ENCODE data around the gene SMG6.

Gene SMG6

DNA sequence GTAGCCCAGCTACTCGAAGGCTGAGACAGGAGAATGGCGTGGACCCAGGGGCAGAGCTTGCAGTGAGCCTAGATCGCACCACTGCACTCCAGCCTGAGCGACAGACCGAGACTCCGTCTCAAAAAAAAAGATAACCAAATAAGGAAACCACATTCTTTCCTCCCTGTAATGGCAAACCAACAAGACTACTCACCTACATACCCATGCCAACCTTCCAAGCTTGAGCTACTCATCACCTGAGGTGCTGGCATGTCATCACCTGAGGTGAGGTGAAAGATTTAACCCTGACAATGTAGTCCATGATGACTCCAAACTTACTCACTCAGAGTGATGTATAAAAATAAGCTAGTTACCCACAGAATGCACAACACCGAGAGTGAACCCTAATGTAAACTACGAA lies 85.2 kb downstream of the SMG6 start:
- Histone ChIP-seq H3K9me3 (ENCODE audit: control insufficient read depth in 1 of 2, low read length in 2 of 2) (no peaks in the 10 kb centered on the region), H3K27ac (ENCODE audit: low read depth, low read length) (no peak overlapping the region), H3K36me3 (ENCODE audit: control insufficient read depth in 1 of 2, insufficient read depth in 2 of 2, low read length in 2 of 2) (no peaks in the 10 kb centered on the region), H3K4me1 (ENCODE audit: control insufficient read depth in 1 of 2, insufficient read depth in 2 of 2, low read length in 2 of 2) (peaks cover 19 to 26% of the 10 kb centered on the region in 2 donors), H3K9ac (ENCODE audit: low read depth in 1 of 2, low read length in 2 of 2) (no peak overlapping the region), H3K4me3 (ENCODE audit: low read depth in 1 of 2, low read length in 2 of 2) (no peak overlapping the region), H3K27me3 (ENCODE audit: control insufficient read depth in 1 of 2, insufficient read depth in 2 of 2, low read length in 2 of 2) (no peaks in the 10 kb centered on the region)

GRCh38 chr17:2215616-2216364 lies 87.8 kb downstream of the SMG6 start:
- Histone ChIP-seq H3K36me3 (ENCODE audit: control insufficient read depth in 1 of 2, insufficient read depth in 2 of 2, low read length in 2 of 2) (no peaks in the 10 kb centered on the region), H3K27ac (ENCODE audit: low read depth, low read length) (peak overlapping the region; percentile 87), H3K4me1 (ENCODE audit: control insufficient read depth in 1 of 2, insufficient read depth in 2 of 2, low read length in 2 of 2) (peaks cover 23 to 33% of the 10 kb centered on the region in 2 donors), H3K9me3 (ENCODE audit: control insufficient read depth in 1 of 2, low read length in 2 of 2) (no peaks in the 10 kb centered on the region), H3K9ac (ENCODE audit: low read depth in 1 of 2, low read length in 2 of 2) (peak overlapping the region; percentile 2 to 56), H3K4me3 (ENCODE audit: low read depth in 1 of 2, low read length in 2 of 2) (peak overlapping the region in 1 of 2 donors; percentile 38), H3K27me3 (ENCODE audit: control insufficient read depth in 1 of 2, insufficient read depth in 2 of 2, low read length in 2 of 2) (no peaks in the 10 kb centered on the region)

GRCh38 chr17:2214929-2215615 lies 88.5 kb downstream of the SMG6 start:
- Histone ChIP-seq H3K4me1 (ENCODE audit: control insufficient read depth in 1 of 2, insufficient read depth in 2 of 2, low read length in 2 of 2) (peaks cover 23 to 33% of the 10 kb centered on the region in 2 donors), H3K36me3 (ENCODE audit: control insufficient read depth in 1 of 2, insufficient read depth in 2 of 2, low read length in 2 of 2) (peaks cover 0 to 3% of the 10 kb centered on the region in 2 donors), H3K9ac (ENCODE audit: low read depth in 1 of 2, low read length in 2 of 2) (peak overlapping the region; percentile 2 to 56), H3K27ac (ENCODE audit: low read depth, low read length) (peak overlapping the region; percentile 87), H3K9me3 (ENCODE audit: control insufficient read depth in 1 of 2, low read length in 2 of 2) (no peaks in the 10 kb centered on the region), H3K4me3 (ENCODE audit: low read depth in 1 of 2, low read length in 2 of 2) (peak overlapping the region in 1 of 2 donors; percentile 38), H3K27me3 (ENCODE audit: control insufficient read depth in 1 of 2, insufficient read depth in 2 of 2, low read length in 2 of 2) (no peaks in the 10 kb centered on the region)

DNA sequence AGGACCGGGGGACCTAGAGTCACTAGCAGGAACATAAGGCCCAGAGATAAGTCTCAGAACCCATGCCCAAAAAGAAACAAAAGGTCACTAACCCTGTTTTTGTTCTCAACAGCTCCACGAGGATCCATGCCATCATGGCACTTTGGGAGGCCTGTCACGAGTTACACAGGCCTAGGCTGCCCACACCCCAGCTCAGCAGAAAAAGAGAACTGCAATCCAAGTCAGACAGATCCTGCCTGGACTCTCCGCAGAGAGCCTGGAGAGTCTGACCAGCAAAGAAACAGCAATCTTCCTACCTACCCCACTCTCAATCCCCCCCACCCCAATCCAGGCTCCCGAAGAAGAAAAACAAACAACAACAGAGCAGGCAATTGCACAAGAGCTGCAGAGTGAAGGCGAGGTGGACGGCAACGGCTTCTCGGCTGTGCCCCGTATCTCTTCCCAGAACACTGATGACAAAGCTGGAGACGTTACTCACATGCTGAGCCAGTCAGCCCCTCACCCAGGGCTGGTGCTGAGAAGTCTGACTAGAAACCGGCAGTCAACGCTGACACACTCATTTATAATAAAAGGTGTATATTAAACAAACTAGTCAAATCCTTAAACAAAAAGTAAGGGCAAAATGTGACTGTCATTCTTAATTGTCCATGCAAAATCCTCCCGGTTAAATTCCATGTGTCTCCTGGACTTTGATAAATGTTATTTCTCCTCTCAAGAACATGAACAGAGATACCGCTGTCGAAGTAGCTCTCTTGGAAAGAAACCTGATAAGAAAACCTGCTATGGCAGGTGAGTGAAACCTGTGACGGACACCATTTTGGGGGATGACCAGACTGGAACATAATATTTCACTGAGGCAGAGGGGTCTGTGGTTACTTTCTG lies 89.3 kb downstream of the SMG6 start:
- H3K36me3 ChIP-seq (ENCODE audit: control insufficient read depth in 1 of 2, insufficient read depth in 2 of 2, low read length in 2 of 2), result peaks cover 0 to 3% of the 10 kb centered on the region in 2 donors
- H3K27ac ChIP-seq (ENCODE audit: low read depth, low read length), result peak overlapping the region; percentile 87
- no peak overlapping the region for H3K4me3 ChIP-seq (ENCODE audit: low read depth in 1 of 2, low read length in 2 of 2)
- H3K27me3 ChIP-seq (ENCODE audit: control insufficient read depth in 1 of 2, insufficient read depth in 2 of 2, low read length in 2 of 2), result no peaks in the 10 kb centered on the region
- H3K9me3 ChIP-seq (ENCODE audit: control insufficient read depth in 1 of 2, low read length in 2 of 2), result no peaks in the 10 kb centered on the region
- H3K4me1 ChIP-seq (ENCODE audit: control insufficient read depth in 1 of 2, insufficient read depth in 2 of 2, low read length in 2 of 2), result peaks cover 23 to 33% of the 10 kb centered on the region in 2 donors
- peak overlapping the region; percentile 2 to 56 for H3K9ac ChIP-seq (ENCODE audit: low read depth in 1 of 2, low read length in 2 of 2)

DNA sequence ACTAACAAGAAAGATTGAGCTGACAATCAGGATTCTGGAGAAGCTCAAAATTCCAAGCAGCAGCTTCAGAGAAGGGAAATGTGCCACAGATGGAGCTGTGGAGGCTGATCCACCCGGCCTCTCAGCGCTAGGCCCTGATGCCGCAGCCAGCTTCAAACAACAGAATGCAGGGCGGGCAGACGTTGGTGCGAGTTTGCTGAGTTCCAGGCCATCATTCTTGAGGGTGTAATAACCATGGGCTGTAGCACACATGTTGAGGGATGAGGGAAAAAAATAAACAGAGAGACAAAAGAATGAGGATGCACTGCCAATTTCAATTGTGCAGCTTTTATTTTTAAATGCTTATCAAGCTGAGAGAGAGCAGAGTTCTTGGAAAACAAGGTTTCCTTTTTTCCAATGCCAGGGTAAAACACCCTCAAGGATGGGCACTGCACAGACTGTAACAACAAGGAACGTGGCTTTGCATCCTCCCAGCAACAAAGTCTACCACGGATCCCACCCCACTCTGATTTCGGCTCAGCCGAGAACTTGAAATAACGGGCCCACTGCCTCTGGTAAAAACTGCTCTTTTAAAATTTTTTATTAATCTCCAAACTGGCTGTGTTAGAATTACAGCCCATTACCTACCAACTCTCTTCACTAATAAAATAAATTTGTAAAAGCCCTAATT lies 90.2 kb downstream of the SMG6 start:
- Histone ChIP-seq H3K27ac (ENCODE audit: low read depth, low read length) (peak overlapping the region; percentile 87), H3K9ac (ENCODE audit: low read depth in 1 of 2, low read length in 2 of 2) (no peak overlapping the region), H3K4me3 (ENCODE audit: low read depth in 1 of 2, low read length in 2 of 2) (no peak overlapping the region), H3K9me3 (ENCODE audit: control insufficient read depth in 1 of 2, low read length in 2 of 2) (no peaks in the 10 kb centered on the region), H3K36me3 (ENCODE audit: control insufficient read depth in 1 of 2, insufficient read depth in 2 of 2, low read length in 2 of 2) (peaks cover 0 to 3% of the 10 kb centered on the region in 2 donors), H3K4me1 (ENCODE audit: control insufficient read depth in 1 of 2, insufficient read depth in 2 of 2, low read length in 2 of 2) (peaks cover 23 to 33% of the 10 kb centered on the region in 2 donors), H3K27me3 (ENCODE audit: control insufficient read depth in 1 of 2, insufficient read depth in 2 of 2, low read length in 2 of 2) (no peaks in the 10 kb centered on the region)

DNA sequence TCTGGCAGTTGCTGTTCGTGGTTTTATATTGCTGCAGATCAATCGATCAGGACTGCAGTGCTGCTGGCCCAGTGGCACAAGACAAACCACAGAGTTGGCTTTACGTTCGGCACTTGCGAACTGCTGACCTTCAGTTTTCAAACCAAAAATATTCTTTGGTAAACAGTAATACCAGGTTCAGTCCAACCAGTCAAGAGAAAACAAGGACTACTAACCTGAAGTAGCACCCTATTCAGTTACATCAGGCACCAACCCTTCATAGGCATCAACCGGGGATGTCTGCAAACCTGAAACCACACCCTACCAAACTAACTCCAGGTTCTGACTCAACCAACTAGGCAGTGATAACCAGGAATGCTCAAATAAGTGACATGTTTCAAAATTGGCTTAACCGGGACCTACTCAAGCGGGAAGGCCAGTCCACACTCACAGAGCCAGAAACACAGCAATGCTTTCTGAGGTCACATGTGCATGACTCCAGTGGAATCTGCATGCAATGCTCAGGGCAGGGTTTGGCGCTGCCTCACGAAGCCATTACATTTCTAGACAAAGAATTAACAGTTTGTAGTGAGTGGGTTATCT lies 91.1 kb downstream of the SMG6 start:
- no peaks in the 10 kb centered on the region for H3K27me3 ChIP-seq (ENCODE audit: control insufficient read depth in 1 of 2, insufficient read depth in 2 of 2, low read length in 2 of 2)
- H3K36me3 ChIP-seq (ENCODE audit: control insufficient read depth in 1 of 2, insufficient read depth in 2 of 2, low read length in 2 of 2), result peaks cover 0 to 3% of the 10 kb centered on the region in 2 donors
- no peaks in the 10 kb centered on the region for H3K9me3 ChIP-seq (ENCODE audit: control insufficient read depth in 1 of 2, low read length in 2 of 2)
- peak overlapping the region; percentile 30 for H3K27ac ChIP-seq (ENCODE audit: low read depth, low read length)
- no peak overlapping the region for H3K9ac ChIP-seq (ENCODE audit: low read depth in 1 of 2, low read length in 2 of 2)
- no peak overlapping the region for H3K4me3 ChIP-seq (ENCODE audit: low read depth in 1 of 2, low read length in 2 of 2)
- peaks cover 23 to 33% of the 10 kb centered on the region in 2 donors for H3K4me1 ChIP-seq (ENCODE audit: control insufficient read depth in 1 of 2, insufficient read depth in 2 of 2, low read length in 2 of 2)

GRCh38 chr17:2211661-2212399 lies 91.8 kb downstream of the SMG6 start:
- no peaks in the 10 kb centered on the region for H3K9me3 ChIP-seq (ENCODE audit: control insufficient read depth in 1 of 2, low read length in 2 of 2)
- no peak overlapping the region for H3K4me3 ChIP-seq (ENCODE audit: low read depth in 1 of 2, low read length in 2 of 2)
- peaks cover 0 to 3% of the 10 kb centered on the region in 2 donors for H3K36me3 ChIP-seq (ENCODE audit: control insufficient read depth in 1 of 2, insufficient read depth in 2 of 2, low read length in 2 of 2)
- H3K4me1 ChIP-seq (ENCODE audit: control insufficient read depth in 1 of 2, insufficient read depth in 2 of 2, low read length in 2 of 2), result peaks cover 23 to 33% of the 10 kb centered on the region in 2 donors
- no peak overlapping the region for H3K9ac ChIP-seq (ENCODE audit: low read depth in 1 of 2, low read length in 2 of 2)
- no peaks in the 10 kb centered on the region for H3K27me3 ChIP-seq (ENCODE audit: control insufficient read depth in 1 of 2, insufficient read depth in 2 of 2, low read length in 2 of 2)
- peak overlapping the region; percentile 30 for H3K27ac ChIP-seq (ENCODE audit: low read depth, low read length)

DNA sequence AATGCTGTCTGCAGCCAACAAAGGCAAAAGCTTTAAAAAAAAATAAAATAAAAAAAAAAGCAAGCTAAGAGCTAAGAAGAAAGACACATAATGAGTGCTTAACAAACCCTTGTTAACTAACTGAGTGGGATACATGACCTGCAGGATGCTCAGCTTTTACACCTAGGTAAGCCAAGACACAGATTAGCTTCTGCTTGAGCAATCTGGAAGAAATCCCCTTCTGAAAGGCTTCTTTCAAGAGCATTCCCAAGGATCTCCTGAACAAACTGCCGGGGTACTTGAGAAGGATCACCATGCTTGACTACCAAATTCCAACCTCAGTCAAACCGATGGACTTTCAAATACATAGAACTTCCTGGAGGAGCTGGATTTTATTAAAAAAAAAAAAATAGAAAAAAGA lies 92.9 kb downstream of the SMG6 start:
- no peaks in the 10 kb centered on the region for H3K9me3 ChIP-seq (ENCODE audit: control insufficient read depth in 1 of 2, low read length in 2 of 2)
- no peak overlapping the region for H3K4me3 ChIP-seq (ENCODE audit: low read depth in 1 of 2, low read length in 2 of 2)
- peaks cover 23 to 29% of the 10 kb centered on the region in 2 donors for H3K4me1 ChIP-seq (ENCODE audit: control insufficient read depth in 1 of 2, insufficient read depth in 2 of 2, low read length in 2 of 2)
- no peaks in the 10 kb centered on the region for H3K27me3 ChIP-seq (ENCODE audit: control insufficient read depth in 1 of 2, insufficient read depth in 2 of 2, low read length in 2 of 2)
- H3K9ac ChIP-seq (ENCODE audit: low read depth in 1 of 2, low read length in 2 of 2), result no peak overlapping the region
- peaks cover 0 to 3% of the 10 kb centered on the region in 2 donors for H3K36me3 ChIP-seq (ENCODE audit: control insufficient read depth in 1 of 2, insufficient read depth in 2 of 2, low read length in 2 of 2)
- H3K27ac ChIP-seq (ENCODE audit: low read depth, low read length), result no peak overlapping the region
